ENCODE measurements around the gene GNB1L.

Gene GNB1L, protein sequence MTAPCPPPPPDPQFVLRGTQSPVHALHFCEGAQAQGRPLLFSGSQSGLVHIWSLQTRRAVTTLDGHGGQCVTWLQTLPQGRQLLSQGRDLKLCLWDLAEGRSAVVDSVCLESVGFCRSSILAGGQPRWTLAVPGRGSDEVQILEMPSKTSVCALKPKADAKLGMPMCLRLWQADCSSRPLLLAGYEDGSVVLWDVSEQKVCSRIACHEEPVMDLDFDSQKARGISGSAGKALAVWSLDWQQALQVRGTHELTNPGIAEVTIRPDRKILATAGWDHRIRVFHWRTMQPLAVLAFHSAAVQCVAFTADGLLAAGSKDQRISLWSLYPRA

DNA sequence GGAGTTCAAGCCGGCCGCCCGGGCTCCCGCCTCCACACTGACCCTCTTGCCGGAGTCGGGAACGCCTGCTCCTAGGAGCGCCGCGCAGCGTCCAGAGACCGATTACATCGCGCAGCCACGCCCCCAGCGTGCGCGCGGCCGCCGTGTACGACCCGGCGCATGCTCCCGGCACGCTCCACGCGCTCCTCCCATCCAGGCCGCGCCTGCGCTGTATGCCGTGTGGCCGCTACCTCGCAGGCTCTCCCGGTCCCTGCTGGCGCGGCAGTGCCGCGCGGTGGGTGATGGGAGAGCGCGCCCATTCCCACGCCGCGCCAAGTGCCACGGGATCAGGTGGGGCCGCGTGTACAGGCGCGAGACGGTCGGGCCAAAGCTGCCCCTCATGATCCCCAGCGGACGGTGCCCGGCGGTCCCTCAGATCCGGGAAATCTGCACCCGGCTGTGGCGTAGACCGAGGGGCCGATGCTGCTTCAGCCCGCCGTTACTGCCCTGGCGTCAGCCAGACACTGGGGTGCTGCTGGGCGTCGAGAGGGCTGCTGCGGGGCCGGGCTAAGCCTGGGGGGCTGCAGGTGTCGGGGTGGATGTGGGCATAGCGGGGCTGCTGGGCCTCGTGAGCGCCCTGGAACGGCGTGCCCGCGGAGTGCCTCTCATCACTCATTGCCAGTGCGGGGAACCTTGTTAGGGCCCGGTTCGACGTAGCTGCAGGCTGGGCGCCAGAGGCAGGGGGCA lies at the start of gene GNB1L, which contains the start of gene RTL10:
TSS of gene GNB1L (minus strand) at position 97 of the 726 bp plus-strand sequence. CDS start 33,519 bp downstream, outside the sequence.
TSS of gene RTL10 (minus strand) at position 97 of the 726 bp plus-strand sequence. CDS start 2,613 bp downstream, outside the sequence.
- peak; percentile 95 for DNase-seq (ENCODE audit: low spot score)

DNA sequence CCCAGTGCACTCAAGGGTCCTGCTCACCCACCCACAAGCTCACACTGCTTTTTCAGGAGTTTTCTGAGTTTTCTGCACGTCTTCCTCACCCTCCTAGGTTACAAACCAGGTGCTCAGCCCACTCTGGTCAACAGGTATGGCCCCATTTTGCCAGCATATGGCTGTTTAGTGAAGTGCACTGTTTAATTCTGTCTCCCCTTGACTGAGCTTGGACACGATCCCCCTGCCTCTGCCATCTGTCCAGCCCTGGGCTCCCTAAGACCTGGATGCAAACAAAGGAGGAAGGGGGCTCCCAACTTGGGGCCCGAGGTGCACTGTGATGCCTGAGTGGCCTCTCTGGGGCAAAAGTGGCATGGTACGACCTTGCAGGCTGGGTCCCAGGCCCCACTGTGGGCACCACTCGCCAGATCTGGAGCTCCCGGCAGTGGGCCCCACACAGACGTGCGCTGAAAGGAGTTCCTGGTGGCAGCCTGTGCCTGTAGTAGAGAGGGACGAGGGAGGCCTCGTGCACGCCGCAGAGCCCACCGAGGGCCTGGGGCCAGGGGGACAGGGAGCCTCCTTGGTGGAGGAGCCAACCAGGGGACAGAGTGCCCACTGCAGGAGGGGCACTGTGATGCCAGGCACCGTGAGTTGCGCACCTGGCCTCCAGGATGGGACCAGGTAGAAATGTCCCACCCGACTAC lies 49.6 kb upstream of the GNB1L start:
- no peak for DNase-seq (ENCODE audit: low spot score)

DNA sequence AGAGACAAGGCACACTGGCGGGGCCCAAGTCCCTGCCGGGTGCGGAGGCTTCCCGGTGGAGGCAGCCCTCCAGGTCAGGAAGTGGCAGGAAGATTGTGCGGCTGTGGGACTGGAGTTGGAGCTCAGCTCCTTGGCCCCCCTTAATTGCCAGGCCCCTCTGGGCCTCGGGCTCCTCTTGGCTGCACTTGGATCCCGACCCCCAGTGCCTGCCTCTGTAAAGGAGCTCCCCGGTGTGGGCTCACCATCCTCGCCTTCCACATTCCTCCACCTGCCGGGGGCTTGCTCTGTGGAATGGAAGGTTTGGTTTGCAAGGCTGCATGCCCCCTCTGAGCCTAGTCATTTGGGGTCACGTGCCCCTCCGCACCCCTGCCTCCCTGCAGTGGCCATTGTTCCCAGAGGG lies 48.8 kb upstream of the GNB1L start:
- DNase-seq (ENCODE audit: low spot score) = no peak

DNA sequence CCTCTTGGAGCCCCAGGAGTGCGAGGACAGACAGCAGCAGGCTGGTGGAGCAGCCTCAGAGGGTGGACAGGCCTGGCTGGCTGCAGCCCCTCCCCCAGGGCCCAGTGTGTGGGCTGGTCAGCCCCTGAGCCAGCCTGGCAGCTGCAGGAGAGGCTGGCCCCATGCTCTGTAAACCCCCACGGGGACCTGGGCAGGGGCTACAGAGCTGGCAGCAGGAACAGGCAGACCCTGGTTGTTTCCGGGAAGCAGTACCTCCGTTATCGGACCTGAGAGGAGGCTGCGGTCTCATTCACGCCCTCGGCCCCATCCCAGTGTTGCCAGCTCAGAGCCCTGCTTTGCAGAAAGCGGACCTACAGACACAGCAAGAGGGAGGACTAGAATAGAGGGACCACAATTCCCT lies 48.4 kb upstream of the GNB1L start:
- DNase-seq (ENCODE audit: low spot score) = no peak

DNA sequence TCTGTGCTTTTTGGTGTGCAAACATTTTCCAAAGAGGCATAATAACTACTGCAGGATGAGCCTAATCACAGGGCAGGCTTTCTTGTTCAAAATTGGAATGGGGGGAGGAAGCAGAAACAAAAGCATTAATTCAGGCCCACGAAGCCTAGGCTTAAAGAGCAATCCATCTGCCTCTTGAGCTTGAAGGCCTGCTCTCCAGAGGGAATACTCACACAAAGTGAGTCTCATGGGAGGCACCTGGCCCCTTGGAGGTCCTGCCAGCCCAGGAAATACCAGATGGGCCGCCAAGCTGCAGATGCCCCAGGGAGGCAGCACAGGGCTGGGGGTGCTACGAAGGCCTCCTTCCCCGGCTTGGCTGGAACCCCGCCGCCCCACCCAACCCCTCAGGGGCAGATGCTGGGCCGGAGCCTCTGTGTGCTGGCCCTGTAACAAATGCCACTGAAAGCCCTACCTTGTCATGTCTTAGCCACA lies 47.6 kb upstream of the GNB1L start:
- DNase-seq (ENCODE audit: low spot score) = no peak

DNA sequence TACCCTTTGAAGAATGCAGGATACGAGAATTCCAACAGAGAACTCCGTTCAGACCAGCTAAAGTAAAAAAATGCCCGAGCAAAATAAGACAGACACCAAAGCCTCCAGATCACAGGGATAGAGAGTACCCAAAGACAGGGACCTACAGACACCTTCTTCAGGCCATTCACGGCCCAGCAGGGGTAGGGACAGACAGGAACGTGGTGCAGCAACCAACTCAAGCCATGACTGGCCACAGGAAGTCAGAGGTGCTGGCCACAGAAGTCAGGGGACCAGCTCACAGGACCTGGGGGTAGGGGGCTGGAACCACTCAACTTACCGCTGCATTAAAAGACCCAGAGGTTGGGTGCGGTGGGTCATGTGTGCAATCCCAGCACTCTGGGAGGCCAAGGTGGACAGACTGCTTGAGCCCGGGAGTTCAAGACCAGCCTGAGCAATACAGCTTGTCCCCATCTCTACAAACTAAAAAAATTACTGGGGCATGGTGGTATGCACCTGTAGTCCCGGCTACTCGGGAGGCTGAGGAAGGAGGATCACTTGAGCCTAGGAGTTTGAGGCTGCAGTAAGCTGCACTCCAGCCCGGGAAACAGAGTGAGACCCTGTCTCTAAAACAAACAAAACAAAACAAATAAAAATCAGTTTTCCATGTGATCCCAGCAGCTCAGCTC lies 47.0 kb upstream of the GNB1L start:
- no peak for DNase-seq (ENCODE audit: low spot score)

DNA sequence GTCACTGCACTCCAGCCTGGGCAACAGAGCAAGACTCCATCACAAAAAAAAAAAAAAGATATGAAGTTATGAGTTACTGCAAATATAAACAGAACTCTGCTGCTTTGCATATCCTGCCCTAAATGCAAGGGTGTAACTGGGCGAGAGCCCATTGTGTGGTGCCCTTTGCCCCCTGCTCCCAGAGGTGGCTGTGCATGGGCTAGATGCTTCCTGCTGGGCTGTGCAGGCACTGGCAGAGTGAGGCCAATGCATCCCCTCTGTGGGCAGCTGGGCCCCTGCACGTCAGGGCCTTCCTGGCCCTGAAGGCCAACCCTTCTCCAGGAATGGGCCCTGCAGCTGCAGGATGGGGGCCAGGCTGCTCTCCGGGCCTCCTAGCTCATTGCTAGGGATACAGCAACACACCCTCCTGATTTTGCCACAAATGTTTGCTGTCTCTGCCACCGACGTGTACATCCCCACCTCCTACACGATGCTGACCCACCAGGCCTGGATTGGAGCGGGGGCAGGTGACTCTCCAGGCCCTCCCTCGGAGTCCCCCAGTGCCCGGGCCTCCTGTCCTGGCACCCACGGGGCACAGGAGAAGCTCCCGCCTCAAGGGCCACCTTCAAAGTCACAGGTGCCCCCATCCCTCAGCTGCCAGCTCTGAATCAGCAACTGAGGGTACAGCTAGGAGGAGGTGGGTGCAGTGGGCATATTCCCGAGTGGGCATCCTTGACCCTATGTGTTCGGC lies 46.2 kb upstream of the GNB1L start:
- no peak for DNase-seq (ENCODE audit: low spot score)

DNA sequence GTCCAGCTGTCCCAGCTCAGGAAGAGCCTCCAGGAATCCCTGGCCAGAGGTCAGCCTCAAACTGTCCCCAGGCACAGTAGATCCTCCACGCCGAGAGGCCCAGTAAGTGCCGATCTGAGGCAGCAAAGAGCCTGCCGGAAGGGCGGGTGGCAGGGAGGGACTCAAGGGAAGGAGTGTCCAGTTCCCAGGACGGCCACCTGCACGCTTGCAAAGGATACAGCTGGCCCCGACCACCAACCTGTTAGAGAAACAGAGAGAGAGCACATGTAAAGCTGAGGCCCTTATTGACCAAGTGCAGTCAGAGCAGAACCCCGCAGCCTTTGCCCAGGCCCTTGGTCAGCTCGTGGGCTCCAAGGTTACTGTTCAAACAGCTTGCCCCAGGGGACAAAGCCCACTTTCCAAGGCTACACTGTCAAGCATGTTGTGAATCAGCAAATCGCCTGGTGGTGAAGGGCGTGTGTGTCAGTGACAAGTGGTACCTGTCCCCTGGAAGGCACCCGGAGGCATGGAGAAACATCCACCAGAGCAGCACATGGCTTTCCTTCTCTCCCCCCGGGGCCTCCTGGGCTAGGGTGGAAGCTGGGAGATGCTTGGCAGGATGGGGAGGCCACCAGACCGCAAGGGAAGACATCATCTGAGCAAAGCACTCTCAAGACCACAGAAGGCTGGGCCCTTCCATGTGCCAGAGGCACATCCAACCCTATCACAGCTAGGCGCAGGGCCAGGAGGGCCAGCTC lies 44.3 kb upstream of the GNB1L start:
- no peak for DNase-seq (ENCODE audit: low spot score)

DNA sequence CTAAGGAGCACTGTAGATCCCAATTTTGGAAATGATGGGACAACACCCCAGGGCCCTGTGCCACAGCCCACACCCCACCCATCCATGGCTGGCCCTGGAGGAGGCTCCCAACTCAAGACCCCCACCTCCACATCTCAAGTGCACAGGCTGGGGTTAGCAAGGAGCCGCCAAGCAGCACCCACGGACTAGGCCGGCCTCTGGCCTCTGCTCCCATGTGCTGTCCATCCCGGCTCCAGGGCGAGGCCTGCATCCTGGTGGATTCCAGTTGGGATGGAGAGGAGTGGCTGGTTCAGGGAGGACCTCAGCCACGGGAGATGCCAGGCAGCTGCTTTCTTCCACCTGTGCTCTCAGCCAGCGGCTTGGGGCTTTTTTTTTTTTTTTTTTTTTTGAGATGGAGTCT lies 43.5 kb upstream of the GNB1L start:
- DNase-seq (ENCODE audit: low spot score) = no peak

DNA sequence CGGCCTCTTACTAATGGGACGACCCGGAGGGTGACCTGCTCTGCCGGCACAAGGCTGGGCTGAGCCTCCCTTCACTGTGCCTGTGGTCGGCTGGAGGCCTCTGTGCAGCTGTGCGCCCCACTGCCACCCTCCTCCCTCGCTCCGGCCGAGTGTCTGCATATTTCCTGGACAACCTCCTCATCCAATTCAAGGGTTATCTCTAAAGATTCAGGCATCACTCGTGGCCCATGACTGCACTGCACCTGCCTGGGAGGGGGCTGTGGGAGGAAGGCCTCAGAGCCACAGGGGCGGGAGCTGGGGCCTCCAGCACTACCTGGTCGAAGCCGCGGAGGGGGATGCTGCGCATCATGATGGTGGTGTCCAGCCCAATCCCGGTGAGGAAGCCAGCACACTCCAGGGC lies 43.1 kb upstream of the GNB1L start:
- DNase-seq (ENCODE audit: low spot score) = no peak

DNA sequence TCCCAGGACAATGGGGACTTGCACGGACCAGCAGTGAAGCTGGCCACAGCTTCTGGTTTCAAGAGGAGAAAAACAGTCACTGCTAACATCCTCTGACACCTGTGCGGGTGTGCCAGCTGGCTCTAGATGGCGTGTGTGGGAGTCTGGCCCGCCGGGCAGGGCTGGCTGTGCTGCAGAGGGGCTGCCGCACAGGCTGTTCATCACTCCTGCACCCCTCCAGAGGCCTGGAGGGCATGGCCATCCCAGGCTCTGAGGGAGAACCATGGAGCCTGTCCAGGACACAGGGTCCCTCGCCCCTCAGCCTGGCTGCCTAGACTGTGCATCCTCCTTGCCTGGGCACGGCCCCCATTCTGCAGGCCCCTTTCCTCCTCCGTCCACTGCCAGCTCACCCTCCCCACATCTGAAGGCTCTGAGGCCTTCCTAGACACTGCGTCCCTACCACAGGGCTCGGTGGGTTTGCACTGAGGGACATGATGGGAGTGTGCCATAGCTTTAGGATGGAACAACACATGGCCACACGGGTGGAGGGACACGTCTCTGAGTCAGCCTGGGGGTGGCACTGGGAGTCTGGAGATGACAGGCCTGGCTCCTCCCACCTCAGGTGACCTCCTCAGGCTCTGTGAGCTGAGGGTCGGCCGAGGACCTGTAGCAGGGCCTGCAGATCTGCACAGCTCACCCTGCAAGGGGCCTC lies 42.1 kb upstream of the GNB1L start:
- DNase-seq (ENCODE audit: low spot score) = peak; percentile 70

DNA sequence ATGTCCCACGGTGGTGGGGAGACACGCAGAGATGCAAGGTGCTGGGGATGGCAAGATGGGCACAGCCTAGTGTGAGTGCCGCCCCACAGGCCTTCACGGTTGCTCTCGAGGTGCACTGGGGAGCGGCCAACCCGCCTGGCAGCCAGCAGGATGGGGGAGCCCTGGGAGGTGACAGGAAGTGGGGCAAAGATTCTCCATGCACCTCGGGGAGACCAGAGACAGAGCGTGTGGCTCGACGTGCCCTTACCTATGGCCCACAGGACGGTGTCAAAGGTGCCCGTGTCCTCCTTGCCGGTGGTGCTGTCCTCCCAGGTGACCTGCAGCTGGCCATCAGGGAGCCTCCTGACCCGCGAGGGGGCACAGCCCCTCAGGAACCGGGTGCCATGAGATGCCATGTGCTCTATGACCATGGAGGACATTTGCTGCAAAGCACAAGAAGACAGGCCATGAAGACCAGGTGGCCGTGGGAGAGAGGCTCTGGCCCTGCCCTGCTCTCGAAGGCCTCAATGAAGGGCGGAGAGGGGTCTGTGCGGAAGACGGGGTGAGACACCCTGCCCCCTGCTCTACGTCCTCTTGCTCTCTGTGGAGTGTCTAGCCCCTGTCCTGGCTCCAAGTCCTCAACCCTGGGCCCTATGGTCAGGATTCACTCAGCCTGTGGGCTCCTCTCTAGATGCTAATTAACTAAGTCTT lies 40.6 kb upstream of the GNB1L start:
- DNase-seq (ENCODE audit: low spot score) = no peak

DNA sequence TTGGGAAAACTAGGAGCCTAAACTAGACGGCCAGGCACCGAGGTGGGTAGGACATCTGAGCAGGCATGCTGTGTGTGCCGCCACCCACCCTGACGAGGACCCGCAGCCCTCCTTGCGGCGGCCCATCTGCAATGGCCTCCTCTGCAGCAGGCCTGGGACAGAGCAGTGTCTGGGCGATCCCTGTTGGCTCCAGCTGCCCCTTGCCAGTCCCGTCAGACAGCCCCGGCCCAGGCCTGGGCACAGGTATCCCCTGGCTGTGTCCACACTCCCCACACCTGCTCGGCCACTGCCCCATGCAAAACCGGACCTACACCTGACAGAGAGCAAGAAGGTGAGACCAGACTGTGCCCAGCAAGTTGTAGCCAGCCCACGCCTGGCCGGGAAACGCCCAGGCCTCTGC lies 38.7 kb upstream of the GNB1L start:
- DNase-seq (ENCODE audit: low spot score) = no peak

DNA sequence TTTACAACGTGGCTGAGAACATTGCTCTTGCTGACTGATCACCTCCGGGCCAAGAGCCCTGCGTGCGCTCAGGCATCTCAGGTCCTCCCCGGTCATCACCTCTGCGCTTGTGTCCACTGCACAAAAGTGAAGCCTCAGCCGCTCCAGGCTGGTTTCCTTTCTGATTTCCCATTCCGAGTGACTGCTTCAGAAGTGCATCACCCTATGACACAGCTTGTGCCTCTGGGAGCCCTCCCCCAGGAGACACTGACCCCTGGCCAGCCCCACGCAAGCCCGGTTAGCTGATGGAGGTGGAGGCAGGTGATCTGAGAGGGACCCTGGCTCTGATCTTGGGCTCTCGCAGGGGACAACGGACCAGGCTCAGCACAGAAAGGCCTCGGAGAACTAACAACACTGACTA lies 38.3 kb upstream of the GNB1L start:
- no peak for DNase-seq (ENCODE audit: low spot score)

DNA sequence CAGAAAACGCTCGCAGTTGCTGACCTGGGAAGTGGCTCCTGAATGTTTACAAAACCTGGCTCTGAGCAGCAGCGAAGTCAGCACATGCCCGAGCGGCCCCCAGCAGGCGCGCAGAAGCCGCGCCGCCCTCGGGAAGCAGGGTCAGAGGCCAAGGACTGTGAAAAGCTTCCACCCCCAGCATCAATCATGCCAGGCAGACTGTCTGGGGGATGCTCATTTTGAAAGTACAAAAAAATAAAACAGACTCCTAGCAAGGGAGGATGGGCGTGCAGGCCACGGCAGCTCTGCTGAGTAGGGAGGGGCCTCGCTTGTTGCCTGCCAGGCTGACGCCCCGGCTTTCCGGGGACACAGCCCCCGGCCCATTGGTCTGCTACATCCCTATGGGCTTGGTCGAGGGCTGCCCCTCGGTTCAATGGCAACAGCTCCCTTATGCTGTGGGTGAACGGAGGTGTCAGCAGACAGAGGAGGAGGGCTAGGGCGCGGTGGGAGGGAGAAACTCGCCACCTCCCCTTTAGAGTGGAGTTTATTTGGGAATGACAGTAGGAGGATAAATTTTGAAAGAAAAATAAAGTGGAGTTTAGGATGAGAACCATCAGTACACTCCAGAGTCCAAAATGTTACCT lies 37.7 kb upstream of the GNB1L start:
- peak; percentile 31 for DNase-seq (ENCODE audit: low spot score)

DNA sequence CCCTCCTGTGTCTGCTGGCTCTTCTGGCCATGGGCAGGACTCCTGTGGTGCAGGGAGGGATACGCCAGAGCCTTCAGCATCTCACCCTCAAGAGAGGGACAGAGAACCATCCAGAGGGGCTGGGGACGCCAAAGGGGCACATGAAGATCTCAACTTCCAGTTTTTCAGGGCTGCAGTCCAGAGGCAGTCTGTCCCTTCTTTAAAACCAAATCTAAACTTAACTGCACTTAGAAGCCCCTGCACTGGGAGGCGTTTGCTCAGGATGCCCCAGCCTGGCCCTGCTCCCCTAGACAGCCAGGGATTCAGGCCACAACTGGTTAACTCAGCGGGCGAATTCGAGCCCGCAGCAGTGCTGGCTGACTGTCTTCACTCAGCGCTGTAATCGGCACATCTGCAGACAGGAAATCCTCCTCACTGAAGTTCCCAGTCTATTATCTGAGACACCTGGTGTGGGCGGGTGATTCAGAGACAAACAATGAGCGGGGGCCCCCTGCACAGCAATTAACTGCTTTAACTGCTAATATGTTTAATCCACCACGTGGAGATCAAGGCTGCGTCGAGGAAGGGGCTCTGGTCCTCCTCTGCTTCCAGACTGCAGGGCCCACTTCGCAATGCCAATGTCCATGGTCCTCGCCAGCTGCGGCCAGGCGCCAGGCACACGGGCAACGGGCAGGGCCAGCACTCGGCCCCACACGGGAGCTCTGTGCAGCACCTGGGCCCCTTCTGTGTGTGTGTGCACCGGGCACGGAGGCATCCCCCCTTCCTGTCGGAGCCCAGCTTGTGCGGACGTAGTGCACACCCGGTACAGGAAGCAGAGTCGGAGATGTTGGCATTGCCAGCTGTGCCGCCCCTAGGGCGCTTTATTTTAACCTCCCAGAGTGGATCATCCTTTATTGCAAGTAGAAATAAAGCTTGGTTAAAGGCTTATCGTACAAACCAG lies 36.9 kb upstream of the GNB1L start:
- DNase-seq (ENCODE audit: low spot score) = peak; percentile 89

DNA sequence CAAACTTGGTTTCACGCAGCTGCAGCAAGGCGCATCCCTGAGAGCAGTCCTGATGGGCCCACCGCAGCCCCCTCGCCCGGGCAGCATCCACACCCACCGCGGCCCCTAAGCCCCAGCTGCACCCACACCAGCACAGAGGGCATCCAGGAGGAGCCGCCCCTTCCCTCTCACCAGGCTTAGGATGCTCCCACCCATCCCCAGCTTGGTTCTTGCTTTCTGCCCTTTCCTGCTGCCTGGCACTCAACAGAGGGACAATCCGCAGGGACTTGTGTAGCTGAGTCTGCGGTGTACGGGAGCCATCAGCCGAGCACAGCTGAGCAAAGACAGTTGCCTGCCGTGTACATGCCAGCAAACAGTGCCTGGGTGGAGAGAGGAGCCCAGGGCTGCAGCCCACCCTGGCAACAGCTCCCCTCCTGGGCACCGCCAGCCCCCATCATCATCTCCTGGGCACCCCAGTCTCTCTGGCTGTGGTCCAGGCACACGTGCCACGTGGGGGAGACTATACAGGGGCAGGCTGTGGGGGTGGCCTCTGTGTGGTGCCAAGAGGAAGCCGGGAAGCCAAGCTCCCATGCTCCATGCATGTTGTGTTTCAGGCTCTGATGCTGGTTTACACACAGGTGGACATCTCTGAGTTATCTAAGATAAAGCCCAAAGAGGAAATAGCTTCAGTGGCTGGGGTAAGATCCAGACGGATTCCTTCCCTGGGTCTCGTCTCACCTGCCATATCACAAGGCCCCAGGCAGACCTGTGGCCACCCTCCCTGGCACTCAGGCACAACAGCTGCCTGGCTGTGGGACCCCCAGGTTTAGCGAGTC lies 36.0 kb upstream of the GNB1L start:
- DNase-seq (ENCODE audit: low spot score) = no peak

Measured in NAMALWA (cell line).